Measurements from ENCODE around the gene MAP3K20. TPM values are rescaled to one million over a fixed set of nuclear protein-coding genes. Genes with fewer than 3 reads are reported as not detected.
"Not testable (repeated sequence)": the region's sequence is repeated elsewhere in the genome, so short reads cannot be mapped to it uniquely, and the experiment has no call there.

The MAP3K20 gene
- total RNA-seq, 1 donor from 2014 or later, result 11.8 TPM

GRCh38 chr2:173119069-173119807, 43.6 kb downstream of the MAP3K20 start:
- no peaks in the 10 kb centered on the region for H3K36me3 Mint-ChIP-seq (ENCODE audit: low read depth, unreplicated experiment)
- TF ChIP-seq CTCF (IDR thresholded peaks at IDR 0.05; ENCODE audit: unreplicated experiment), result no peak

GRCh38 chr2:173119944-173120343, 44.3 kb downstream of the MAP3K20 start:
- no peak for DNase-seq (ENCODE audit: low spot score)
- Mint-ChIP-seq H3K27ac (ENCODE audit: unreplicated experiment) (no peak overlapping the region), H3K9me3 (ENCODE audit: unreplicated experiment) (no peaks in the 10 kb centered on the region), H3K27me3 (ENCODE audit: unreplicated experiment) (no peaks in the 10 kb centered on the region), H3K4me3 (ENCODE audit: unreplicated experiment) (no peak overlapping the region), H3K4me1 (ENCODE audit: unreplicated experiment) (peaks cover 8% of the 10 kb centered on the region), H3K36me3 (ENCODE audit: low read depth, unreplicated experiment) (no peaks in the 10 kb centered on the region)
- no peak for TF ChIP-seq CTCF (IDR thresholded peaks at IDR 0.05; ENCODE audit: unreplicated experiment)

More at GRCh38 chr2:173119069-173119807, 43.6 kb downstream of the MAP3K20 start:
- peaks cover 2% of the 10 kb centered on the region for H3K4me1 Mint-ChIP-seq (ENCODE audit: unreplicated experiment)
- no peaks in the 10 kb centered on the region for H3K27me3 Mint-ChIP-seq (ENCODE audit: unreplicated experiment)
- H3K4me3 Mint-ChIP-seq (ENCODE audit: unreplicated experiment), result no peak overlapping the region
- H3K27ac Mint-ChIP-seq (ENCODE audit: unreplicated experiment), result no peak overlapping the region
- no peaks in the 10 kb centered on the region for H3K9me3 Mint-ChIP-seq (ENCODE audit: unreplicated experiment)
- DNase-seq (ENCODE audit: low spot score), result no peak

GRCh38 chr2:173122936-173123335, 47.3 kb downstream of the MAP3K20 start:
- H3K4me3 Mint-ChIP-seq (ENCODE audit: unreplicated experiment), result no peak overlapping the region
- H3K9me3 Mint-ChIP-seq (ENCODE audit: unreplicated experiment), result no peaks in the 10 kb centered on the region
- H3K4me1 Mint-ChIP-seq (ENCODE audit: unreplicated experiment), result peaks cover 8% of the 10 kb centered on the region
- H3K27me3 Mint-ChIP-seq (ENCODE audit: unreplicated experiment), result no peaks in the 10 kb centered on the region
- no peak for TF ChIP-seq CTCF (IDR thresholded peaks at IDR 0.05; ENCODE audit: unreplicated experiment)
- no peak for DNase-seq (ENCODE audit: low spot score)
- no peak overlapping the region for H3K27ac Mint-ChIP-seq (ENCODE audit: unreplicated experiment)
- no peaks in the 10 kb centered on the region for H3K36me3 Mint-ChIP-seq (ENCODE audit: low read depth, unreplicated experiment)

- Mint-ChIP-seq H3K27me3 (ENCODE audit: unreplicated experiment) (no peaks in the 10 kb centered on the region), H3K4me1 (ENCODE audit: unreplicated experiment) (peaks cover 8% of the 10 kb centered on the region), H3K4me3 (ENCODE audit: unreplicated experiment) (no peak overlapping the region), H3K27ac (ENCODE audit: unreplicated experiment) (no peak overlapping the region), H3K36me3 (ENCODE audit: low read depth, unreplicated experiment) (no peaks in the 10 kb centered on the region), H3K9me3 (ENCODE audit: unreplicated experiment) (no peaks in the 10 kb centered on the region)
- TF ChIP-seq CTCF (IDR thresholded peaks at IDR 0.05; ENCODE audit: unreplicated experiment), result no peak
- DNase-seq (ENCODE audit: low spot score), result no peak
Measured at GRCh38 chr2:173124441-173124840, 48.8 kb downstream of the MAP3K20 start.

- H3K4me1 Mint-ChIP-seq (ENCODE audit: unreplicated experiment), result peaks cover 8% of the 10 kb centered on the region
- no peak overlapping the region for H3K27ac Mint-ChIP-seq (ENCODE audit: unreplicated experiment)
- no peaks in the 10 kb centered on the region for H3K36me3 Mint-ChIP-seq (ENCODE audit: low read depth, unreplicated experiment)
- H3K9me3 Mint-ChIP-seq (ENCODE audit: unreplicated experiment), result no peaks in the 10 kb centered on the region
- no peaks in the 10 kb centered on the region for H3K27me3 Mint-ChIP-seq (ENCODE audit: unreplicated experiment)
- DNase-seq (ENCODE audit: low spot score), result no peak
- no peak for TF ChIP-seq CTCF (IDR thresholded peaks at IDR 0.05; ENCODE audit: unreplicated experiment)
- H3K4me3 Mint-ChIP-seq (ENCODE audit: unreplicated experiment), result no peak overlapping the region
Measured at GRCh38 chr2:173126819-173127218, 51.2 kb downstream of the MAP3K20 start.

- not testable (repeated sequence) for H3K9me3 Mint-ChIP-seq (ENCODE audit: unreplicated experiment); H3K4me1 Mint-ChIP-seq (ENCODE audit: unreplicated experiment); H3K27ac Mint-ChIP-seq (ENCODE audit: unreplicated experiment); DNase-seq (ENCODE audit: low spot score); H3K4me3 Mint-ChIP-seq (ENCODE audit: unreplicated experiment); H3K27me3 Mint-ChIP-seq (ENCODE audit: unreplicated experiment); H3K36me3 Mint-ChIP-seq (ENCODE audit: low read depth, unreplicated experiment)
Measured at GRCh38 chr2:173128132-173128531, 52.5 kb downstream of the MAP3K20 start.
